Fibroblast of pulmonary artery (primary cell): ENCODE data around the gene PRSS27.
"Not testable (repeated sequence)": the region's sequence is repeated elsewhere in the genome, so short reads cannot be mapped to it uniquely, and the experiment has no call there.

Experiments
- DNase-seq: peaks from one replicate; pipeline ENCODE4 v3.0.0-alpha.2; 2010; ENCODE audit warnings: low read depth
- H3K4me3 ChIP-seq: replicated peaks from 2 replicates; pipeline ENCODE4 v1.5.1; 2011; ENCODE audit warnings: low read depth, mild to moderate bottlenecking, control low read depth, low read length, moderate library complexity
- TF ChIP-seq, protein P1 (sequence below): IDR thresholded peaks from 2 replicates; pipeline ENCODE4 v1.5.1; 2011; ENCODE audit warnings: mild to moderate bottlenecking, control low read depth, low read length, inconsistent platforms; ENCODE audit errors: missing control alignments

PRSS27 gene

GRCh38 chr16:2687531-2688308 is 32.3 kb downstream of the PRSS27 start:
- H3K4me3 ChIP-seq, result no peak overlapping the region
- DNase-seq, result no peak
- TF ChIP-seq, protein P1, sequence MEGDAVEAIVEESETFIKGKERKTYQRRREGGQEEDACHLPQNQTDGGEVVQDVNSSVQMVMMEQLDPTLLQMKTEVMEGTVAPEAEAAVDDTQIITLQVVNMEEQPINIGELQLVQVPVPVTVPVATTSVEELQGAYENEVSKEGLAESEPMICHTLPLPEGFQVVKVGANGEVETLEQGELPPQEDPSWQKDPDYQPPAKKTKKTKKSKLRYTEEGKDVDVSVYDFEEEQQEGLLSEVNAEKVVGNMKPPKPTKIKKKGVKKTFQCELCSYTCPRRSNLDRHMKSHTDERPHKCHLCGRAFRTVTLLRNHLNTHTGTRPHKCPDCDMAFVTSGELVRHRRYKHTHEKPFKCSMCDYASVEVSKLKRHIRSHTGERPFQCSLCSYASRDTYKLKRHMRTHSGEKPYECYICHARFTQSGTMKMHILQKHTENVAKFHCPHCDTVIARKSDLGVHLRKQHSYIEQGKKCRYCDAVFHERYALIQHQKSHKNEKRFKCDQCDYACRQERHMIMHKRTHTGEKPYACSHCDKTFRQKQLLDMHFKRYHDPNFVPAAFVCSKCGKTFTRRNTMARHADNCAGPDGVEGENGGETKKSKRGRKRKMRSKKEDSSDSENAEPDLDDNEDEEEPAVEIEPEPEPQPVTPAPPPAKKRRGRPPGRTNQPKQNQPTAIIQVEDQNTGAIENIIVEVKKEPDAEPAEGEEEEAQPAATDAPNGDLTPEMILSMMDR, result no peak

DNA sequence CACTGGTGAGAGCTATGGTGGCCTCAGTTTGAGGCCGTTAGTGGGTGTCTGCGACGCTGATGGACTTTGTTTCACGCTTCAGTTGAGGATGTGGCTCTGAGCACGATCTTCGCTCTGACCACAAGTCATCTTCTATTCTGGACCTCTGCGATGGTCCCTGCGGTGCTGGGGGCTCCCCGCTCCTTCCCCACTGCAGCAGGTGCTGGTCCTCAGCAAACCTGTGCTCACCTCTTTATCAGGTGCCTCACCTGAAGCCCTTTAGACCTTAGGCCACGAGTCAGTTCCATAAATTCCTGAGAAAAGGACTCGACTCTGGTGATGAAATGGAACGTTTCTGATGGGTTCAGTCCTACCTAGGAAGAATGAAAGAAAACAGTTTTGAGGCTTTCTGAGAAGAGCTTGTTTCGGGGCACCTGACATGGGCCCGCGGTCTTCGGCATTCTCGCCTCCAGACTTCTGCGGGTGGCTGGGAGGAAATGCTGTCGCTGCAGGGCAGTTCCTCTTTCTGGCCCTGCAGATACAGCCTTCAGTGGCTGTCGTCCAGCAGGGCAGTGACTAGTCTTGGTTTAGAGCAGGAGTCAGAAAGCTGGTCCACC is 33.0 kb downstream of the PRSS27 start:
- TF ChIP-seq, protein P1, result no peak
- no peak for DNase-seq
- H3K4me3 ChIP-seq, result no peak overlapping the region

DNA sequence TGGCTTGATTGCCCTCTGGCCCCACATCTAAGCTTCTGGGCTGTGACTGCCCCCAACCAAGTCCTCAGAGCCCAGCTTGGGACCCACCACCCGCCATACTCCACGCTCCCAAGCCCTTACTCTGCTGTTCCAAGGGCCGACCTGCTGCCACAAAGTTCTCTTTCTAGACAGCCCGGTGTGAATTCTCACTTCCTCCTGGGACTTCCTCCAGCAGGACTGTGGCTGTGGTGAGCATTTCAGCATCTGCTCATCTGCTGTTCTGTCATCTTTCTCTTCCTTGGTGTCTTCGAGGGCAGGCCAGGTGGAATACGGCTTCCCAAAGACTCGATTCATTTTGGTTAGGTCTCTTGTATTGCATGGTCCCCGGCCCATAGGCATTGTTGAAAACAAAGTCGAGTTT is 33.9 kb downstream of the PRSS27 start:
- not testable (repeated sequence) for H3K4me3 ChIP-seq, DNase-seq

DNA sequence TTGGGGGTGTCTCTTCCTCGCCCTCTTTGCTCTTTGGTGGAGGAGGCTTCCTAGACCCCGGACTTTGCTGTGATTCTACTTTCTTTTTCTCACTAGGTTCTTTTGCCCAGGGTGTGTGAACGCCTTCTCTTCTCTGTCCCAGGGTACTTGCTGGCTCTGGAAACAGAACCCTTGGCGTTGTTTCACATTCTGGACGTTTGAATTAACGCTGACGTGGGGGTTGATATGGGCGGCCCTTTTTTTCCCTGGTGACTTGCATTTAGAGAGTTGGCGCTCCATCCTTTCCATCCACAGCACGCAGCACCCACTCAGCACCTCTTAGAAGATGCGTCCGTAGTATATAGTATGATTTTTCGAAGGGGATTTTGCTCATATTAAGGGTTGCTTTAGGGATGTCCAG is 37.0 kb downstream of the PRSS27 start:
- H3K4me3 ChIP-seq, result peak overlapping the region; percentile 95
- peak; percentile 37 for DNase-seq

DNA sequence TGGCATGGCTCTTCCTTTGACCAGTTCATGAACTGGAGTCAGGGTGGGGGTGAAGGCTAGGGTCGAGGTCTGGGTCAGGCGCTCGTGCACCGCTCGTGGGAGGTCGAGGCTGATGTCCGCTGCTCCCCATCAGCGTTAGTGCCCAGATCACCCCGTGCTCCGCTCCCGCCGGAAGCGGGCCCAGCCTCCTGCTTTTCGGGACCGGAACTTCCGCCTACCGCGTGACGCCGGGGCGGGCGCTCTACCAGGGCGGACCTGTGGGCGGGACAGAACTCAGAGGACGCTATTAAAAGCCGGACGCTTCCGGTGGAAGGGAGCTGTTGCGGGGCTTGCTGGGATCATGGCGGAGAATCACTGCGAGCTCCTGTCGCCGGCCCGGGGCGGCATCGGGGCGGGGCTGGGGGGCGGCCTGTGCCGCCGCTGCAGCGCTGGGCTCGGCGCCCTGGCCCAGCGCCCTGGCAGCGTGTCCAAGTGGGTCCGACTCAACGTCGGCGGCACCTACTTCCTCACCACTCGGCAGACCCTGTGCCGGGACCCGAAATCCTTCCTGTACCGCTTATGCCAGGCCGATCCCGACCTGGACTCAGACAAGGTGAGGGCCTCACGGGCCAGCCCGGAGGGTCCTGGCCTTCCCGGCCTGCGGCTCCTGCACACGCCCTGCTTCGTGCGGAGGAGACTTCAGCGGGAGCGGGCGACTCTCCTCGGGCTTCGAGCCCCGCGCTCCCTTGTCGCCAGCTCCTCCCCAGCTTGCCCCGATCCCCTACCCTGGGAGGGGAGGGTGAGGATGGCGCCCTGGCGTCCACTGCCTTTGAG is 37.6 kb downstream of the PRSS27 start, which contains the start of gene KCTD5:
TSS of gene KCTD5 (plus strand) at position 315 of the 813 bp plus-strand sequence. CDS start at position 341, 26 bp downstream.
- DNase-seq, result peak; percentile 98
- TF ChIP-seq, protein P1, result no peak
- H3K4me3 ChIP-seq, result peak within 1 kb of the TSS; percentile 95

GRCh38 chr16:2680360-2680759 is 39.7 kb downstream of the PRSS27 start:
- not testable (repeated sequence) for H3K4me3 ChIP-seq, DNase-seq

DNA sequence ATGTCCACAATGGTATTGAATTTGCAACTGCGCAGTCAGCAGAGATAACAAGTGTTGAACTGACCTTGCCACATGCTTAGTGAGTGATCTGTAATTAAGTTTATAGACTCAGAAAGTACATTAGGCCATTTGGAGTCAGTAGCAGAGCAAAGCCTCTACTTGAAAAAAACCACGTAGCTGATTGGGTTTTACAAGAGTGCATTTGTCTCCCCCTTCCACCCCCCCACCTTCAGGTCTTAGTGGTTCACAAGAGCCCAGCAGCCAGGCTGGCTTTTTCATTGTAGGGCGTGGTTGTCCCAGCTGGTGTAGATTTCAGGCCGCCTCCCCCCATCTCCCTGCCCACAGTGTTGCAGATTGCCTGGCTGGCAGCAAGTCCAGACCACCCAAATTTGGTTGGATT is 40.1 kb downstream of the PRSS27 start:
- not testable (repeated sequence) for H3K4me3 ChIP-seq, DNase-seq

GRCh38 chr16:2678206-2678965 is 41.6 kb downstream of the PRSS27 start:
- H3K4me3 ChIP-seq, DNase-seq: not testable (repeated sequence)

GRCh38 chr16:2676937-2677336 is 43.1 kb downstream of the PRSS27 start:
- DNase-seq, H3K4me3 ChIP-seq: not testable (repeated sequence)
